LNCaP clone FGC (cell line): ENCODE measurements around the gene HIPK4.

Experiments
- DNase-seq: peaks from one replicate; pipeline ENCODE4 v3.0.0-alpha.2; 2011; ENCODE audit warnings: low read depth
- H3K4me3 ChIP-seq: 2 replicates; pipeline ENCODE4 v1.5.1; 2011; ENCODE audit warnings: mild to moderate bottlenecking, low read depth, low read length, control low read depth
- CTCF ChIP-seq: IDR thresholded peaks from 2 replicates; pipeline ENCODE4 v1.5.1; 2012; ENCODE audit warnings: mild to moderate bottlenecking; ENCODE audit not compliant: control insufficient read depth, insufficient read depth; ENCODE audit errors: extremely low read depth

Gene HIPK4

GRCh38 chr19:40355975-40356680 lies 33.9 kb downstream of the HIPK4 start:
- H3K4me3 ChIP-seq = no peak overlapping the region
- DNase-seq = no peak
- no peak for TF ChIP-seq CTCF

- no peak for TF ChIP-seq CTCF
- peak; percentile 50 for DNase-seq
- peak overlapping the region; percentile 98 for H3K4me3 ChIP-seq
Measured at GRCh38 chr19:40348961-40349507, 40.9 kb downstream of the HIPK4 start.

DNA sequence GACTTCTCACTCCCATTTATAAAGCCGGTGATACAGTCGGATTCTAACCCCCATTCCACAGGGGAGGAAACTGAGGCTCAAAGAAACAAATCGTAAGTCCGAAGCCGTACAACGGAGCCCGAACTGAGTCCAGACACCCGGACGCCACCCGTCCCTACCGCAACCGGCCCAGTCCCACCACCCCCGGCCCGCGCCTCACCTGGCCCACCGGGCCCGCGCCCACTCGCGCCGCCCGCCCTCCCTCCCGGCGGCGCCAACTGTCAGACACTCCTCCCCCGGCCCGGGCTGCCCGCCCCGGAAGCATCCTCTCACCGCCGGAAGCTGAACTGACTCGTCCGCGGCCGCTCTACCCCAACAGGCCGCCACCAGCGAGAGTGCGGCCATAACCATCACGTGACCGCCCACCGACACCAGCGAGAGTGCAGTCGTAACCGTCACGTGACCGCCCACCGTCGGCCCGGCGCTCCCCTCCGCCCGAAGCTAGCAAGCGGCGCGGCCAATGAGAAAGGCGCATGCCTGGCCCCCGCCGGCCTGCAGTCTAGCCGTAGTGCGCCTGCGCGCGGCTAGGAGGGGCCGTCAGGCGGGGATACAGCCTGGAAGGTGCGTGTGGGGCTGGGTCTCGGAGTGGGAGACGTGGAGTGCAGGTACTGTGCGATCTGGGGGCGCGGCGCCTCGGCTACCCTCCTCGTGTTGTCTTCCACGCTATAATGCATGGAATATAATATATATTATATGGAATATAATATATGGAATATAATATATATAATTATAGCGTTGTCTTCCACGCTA lies 41.7 kb downstream of the HIPK4 start, which contains the start of the genes C19orf47 and PLD3:
TSS of gene C19orf47 (minus strand) at position 273 of the 789 bp plus-strand sequence. CDS start 6,540 bp downstream, outside the sequence.
TSS of gene PLD3 (plus strand) at position 571 of the 789 bp plus-strand sequence. CDS start 17,789 bp downstream, outside the sequence.
- peak; percentile 97 for DNase-seq
- peak within 1 kb of the TSS; percentile 98 for H3K4me3 ChIP-seq
- no peak for TF ChIP-seq CTCF

DNA sequence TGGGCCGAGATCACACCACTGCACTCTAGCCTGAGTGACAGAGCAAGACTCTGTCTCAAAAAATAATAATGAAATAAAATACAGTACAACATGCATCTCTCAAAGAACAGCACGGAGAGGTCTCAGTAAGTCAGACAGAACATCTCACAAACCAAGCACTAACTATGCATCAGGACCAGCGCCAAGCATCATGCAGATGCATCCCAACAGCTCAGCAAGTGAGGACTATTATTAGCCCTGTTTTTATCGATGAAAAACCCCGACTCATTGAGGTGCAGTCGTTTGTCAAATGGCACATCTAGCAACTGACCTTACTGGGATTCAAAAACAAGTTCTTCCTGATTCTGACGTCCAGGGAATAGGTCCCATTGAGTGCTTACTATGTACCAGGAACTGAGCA lies 45.6 kb downstream of the HIPK4 start:
- no peak for DNase-seq
- no peak for TF ChIP-seq CTCF
- no peak overlapping the region for H3K4me3 ChIP-seq

GRCh38 chr19:40342644-40343311 lies 47.2 kb downstream of the HIPK4 start:
- TF ChIP-seq CTCF = no peak
- no peak overlapping the region for H3K4me3 ChIP-seq
- no peak for DNase-seq

DNA sequence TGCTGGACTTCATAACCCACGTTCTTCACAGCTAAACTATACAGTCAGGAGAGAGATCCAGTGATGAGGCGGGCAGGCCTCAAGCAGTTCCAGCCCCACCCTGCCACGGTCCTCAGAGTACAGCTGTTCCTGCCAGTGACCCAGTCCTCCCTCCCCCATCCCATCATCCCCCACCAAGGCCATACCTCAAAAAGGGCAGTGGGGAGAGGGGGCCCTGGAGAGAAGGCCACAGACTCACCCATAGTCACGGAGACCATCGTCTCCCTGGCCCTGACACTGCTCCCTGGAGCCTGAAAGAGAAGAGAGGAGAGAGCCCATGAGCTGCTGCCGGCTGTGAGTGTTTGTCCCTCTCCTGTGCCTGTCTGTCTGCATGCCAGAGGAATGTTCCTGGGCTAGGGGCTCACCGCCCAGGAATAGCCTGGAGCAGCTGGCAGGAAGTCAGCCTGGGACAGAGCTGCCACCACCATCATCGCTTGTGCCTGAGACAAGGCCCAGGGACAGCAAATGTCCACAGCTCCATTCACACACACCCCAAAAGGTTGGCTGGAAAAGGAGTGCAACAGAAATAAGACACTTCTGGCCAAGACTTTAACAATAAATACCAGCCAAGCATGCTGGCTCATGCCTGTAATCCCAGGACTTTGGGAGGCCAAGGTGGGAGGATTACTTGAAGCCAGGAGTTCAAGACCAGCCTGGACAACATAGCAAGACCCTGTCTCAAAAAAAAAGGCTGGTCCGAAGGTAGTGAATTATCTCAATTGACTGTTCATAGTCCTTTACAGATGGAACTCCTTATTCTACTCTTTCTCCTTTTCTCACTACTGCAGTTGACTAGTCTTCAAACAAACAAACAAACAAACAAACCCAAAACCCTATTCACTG lies 48.1 kb downstream of the HIPK4 start:
- TF ChIP-seq CTCF = no peak
- no peak overlapping the region for H3K4me3 ChIP-seq
- no peak for DNase-seq
